HepG2 (cell line): ENCODE results near the gene TXNIP. TPM values are rescaled to one million over a fixed set of nuclear protein-coding genes. Genes with fewer than 3 reads are reported as not detected.

Experiments
- ELF3 ChIP-seq: IDR thresholded peaks from 2 replicates; pipeline ENCODE4 v1.6.1; 2016; ENCODE audit warnings: missing genetic modification reagents, missing compliant biosample characterization
- HDAC6 ChIP-seq: fragments of 200-600 bp; sonication (generic); IDR thresholded peaks from 2 replicates; pipeline ENCODE4 v1.7.0; 2017; ENCODE audit warnings: mild to moderate bottlenecking, antibody characterized with exemption, low read length, low read depth
- HOXD1 ChIP-seq: sonication (generic); formaldehyde crosslinking; IDR thresholded peaks from 2 replicates; pipeline ENCODE4 v1.5.0; 2020; ENCODE audit warnings: missing genetic modification reagents
- KAT2B ChIP-seq: fragments of 150-350 bp; IDR thresholded peaks from 2 replicates; pipeline ENCODE4 v1.6.1; 2014; ENCODE audit warnings: low read depth, low read length, borderline replicate concordance
- PAF1 ChIP-seq: IDR thresholded peaks from 2 replicates; pipeline ENCODE4 v1.6.1; 2016; ENCODE audit warnings: missing genetic modification reagents, missing compliant biosample characterization
- PRDM4 ChIP-seq: sonication (generic); formaldehyde crosslinking; IDR thresholded peaks from 2 replicates; pipeline ENCODE4 v1.9.0; 2021; ENCODE audit warnings: missing genetic modification reagents, borderline replicate concordance
- REL ChIP-seq: sonication (generic); formaldehyde crosslinking; conservative IDR thresholded peaks from 2 replicates; pipeline ENCODE4 v1.8.0; 2022; ENCODE audit warnings: mild to moderate bottlenecking, missing genetic modification reagents, moderate library complexity
- SAP130 ChIP-seq: IDR thresholded peaks from 2 replicates; pipeline ENCODE4 v1.6.1; 2016; ENCODE audit warnings: low read depth
- SKIL ChIP-seq: sonication (generic); formaldehyde crosslinking; IDR thresholded peaks from 2 replicates; pipeline ENCODE4 v1.8.0; 2022; ENCODE audit warnings: missing genetic modification reagents, mild to moderate bottlenecking, moderate library complexity, borderline replicate concordance
- TERF1 ChIP-seq: sonication (generic); formaldehyde crosslinking; IDR thresholded peaks from 2 replicates; pipeline ENCODE4 v1.8.0; 2022; ENCODE audit warnings: mild to moderate bottlenecking, missing genetic modification reagents, moderate library complexity
- THYN1 ChIP-seq: sonication (generic); formaldehyde crosslinking; IDR thresholded peaks from 2 replicates; pipeline ENCODE4 v1.8.1; 2023; ENCODE audit warnings: low read depth, mild to moderate bottlenecking, moderate library complexity, missing genetic modification reagents, borderline replicate concordance
- ZBTB43 ChIP-seq: sonication (generic); formaldehyde crosslinking; conservative IDR thresholded peaks from 2 replicates; pipeline ENCODE4 v1.4.0; 2020; ENCODE audit warnings: missing genetic modification reagents
- ZMAT3 ChIP-seq: sonication (generic); formaldehyde crosslinking; conservative IDR thresholded peaks from 2 replicates; pipeline ENCODE4 v1.7.0; 2021; ENCODE audit warnings: missing genetic modification reagents
- ZNF121 ChIP-seq: sonication (generic); formaldehyde crosslinking; IDR thresholded peaks from 2 replicates; pipeline ENCODE4 v1.5.0; 2020; ENCODE audit warnings: mild to moderate bottlenecking, missing genetic modification reagents
- ZNF136 ChIP-seq: sonication (generic); formaldehyde crosslinking; IDR thresholded peaks from 2 replicates; pipeline ENCODE4 v1.8.1; 2022; ENCODE audit warnings: low read depth, mild to moderate bottlenecking, moderate library complexity, missing genetic modification reagents
- ZNF34 ChIP-seq: sonication (generic); formaldehyde crosslinking; IDR thresholded peaks from 2 replicates; pipeline ENCODE4 v1.4.0; 2020; ENCODE audit warnings: mild to moderate bottlenecking, missing genetic modification reagents, borderline replicate concordance
- ZNF607 ChIP-seq: sonication (generic); formaldehyde crosslinking; IDR thresholded peaks from 2 replicates; pipeline ENCODE4 v1.5.1; 2020; ENCODE audit warnings: missing genetic modification reagents, mild to moderate bottlenecking, borderline replicate concordance
- polyA plus RNA-seq, 8 experiments: library from polyadenylated mRNA; depleted of rRNA in 3 of 8; stranded (reverse) in 7 of 8; unstranded in 1 of 8; fragments of >200 nt; fragmentation: Illumina TruSeq in 4 of 8; extraction: Trizol in 4 of 8; gene quantifications; 2 replicates each; pipeline versions ENCODE4 v1.2.1 to v1.2.3, GENCODE V29; 2011 to 2016; ENCODE audit warnings: low read depth in 4 of 8, missing spikeins in 1 of 8, mixed read lengths in 1 of 8; ENCODE audit not compliant: insufficient read depth in 1 of 8
- total RNA-seq, 5 experiments: library from RNA; depleted of rRNA; stranded (reverse); fragments of >200 nt; fragmentation: Illumina TruSeq; extraction: Trizol; gene quantifications; 2 replicates each; pipeline ENCODE4 v1.2.3, GENCODE V29; 2016; ENCODE audit warnings: low read depth in 1 of 5
- TF ChIP-seq, protein P1 (sequence below): sonication (generic); formaldehyde crosslinking; IDR thresholded peaks from 2 replicates; pipeline ENCODE4 v1.4.0; 2020; ENCODE audit warnings: low read depth, missing genetic modification reagents

The TXNIP gene
- total and polyA plus RNA-seq, 2 of the 13 experiments (the other 11 are each of a cell fraction or from before 2014, with no cell fraction given) = 24.4 to 237 TPM

GRCh38 chr1:145995964-145996432 is 381 bp downstream of the TXNIP start (continued):
- TF ChIP-seq, protein P1, sequence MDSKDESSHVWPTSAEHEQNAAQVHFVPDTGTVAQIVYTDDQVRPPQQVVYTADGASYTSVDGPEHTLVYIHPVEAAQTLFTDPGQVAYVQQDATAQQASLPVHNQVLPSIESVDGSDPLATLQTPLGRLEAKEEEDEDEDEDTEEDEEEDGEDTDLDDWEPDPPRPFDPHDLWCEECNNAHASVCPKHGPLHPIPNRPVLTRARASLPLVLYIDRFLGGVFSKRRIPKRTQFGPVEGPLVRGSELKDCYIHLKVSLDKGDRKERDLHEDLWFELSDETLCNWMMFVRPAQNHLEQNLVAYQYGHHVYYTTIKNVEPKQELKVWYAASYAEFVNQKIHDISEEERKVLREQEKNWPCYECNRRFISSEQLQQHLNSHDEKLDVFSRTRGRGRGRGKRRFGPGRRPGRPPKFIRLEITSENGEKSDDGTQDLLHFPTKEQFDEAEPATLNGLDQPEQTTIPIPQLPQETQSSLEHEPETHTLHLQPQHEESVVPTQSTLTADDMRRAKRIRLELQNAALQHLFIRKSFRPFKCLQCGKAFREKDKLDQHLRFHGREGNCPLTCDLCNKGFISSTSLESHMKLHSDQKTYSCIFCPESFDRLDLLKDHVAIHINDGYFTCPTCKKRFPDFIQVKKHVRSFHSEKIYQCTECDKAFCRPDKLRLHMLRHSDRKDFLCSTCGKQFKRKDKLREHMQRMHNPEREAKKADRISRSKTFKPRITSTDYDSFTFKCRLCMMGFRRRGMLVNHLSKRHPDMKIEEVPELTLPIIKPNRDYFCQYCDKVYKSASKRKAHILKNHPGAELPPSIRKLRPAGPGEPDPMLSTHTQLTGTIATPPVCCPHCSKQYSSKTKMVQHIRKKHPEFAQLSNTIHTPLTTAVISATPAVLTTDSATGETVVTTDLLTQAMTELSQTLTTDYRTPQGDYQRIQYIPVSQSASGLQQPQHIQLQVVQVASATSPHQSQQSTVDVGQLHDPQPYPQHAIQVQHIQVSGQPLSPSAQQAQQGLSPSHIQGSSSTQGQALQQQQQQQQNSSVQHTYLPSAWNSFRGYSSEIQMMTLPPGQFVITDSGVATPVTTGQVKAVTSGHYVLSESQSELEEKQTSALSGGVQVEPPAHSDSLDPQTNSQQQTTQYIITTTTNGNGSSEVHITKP (CRISPR knock-in tag) = no peak
- TF ChIP-seq TERF1 (CRISPR knock-in tag) = no peak
- TF ChIP-seq ZNF34 = no peak
- peak; percentile 85; the same call in 1 of the 2 replicates for TF ChIP-seq PAF1
- TF ChIP-seq SAP130 (CRISPR knock-in tag) = no peak
- TF ChIP-seq HOXD1 (CRISPR knock-in tag) = no peak
- no peak for TF ChIP-seq THYN1 (CRISPR knock-in tag)
- TF ChIP-seq REL (CRISPR knock-in tag) = no peak
- TF ChIP-seq ZNF607 (CRISPR knock-in tag) = no peak
- TF ChIP-seq SKIL = no peak
- TF ChIP-seq KAT2B = no peak
- TF ChIP-seq PRDM4 (CRISPR knock-in tag) = no peak
- no peak for TF ChIP-seq ELF3 (CRISPR knock-in tag)
- TF ChIP-seq HDAC6 = peak; percentile 91; the same call in 1 of the 2 replicates
- no peak; the same call in 1 of the 2 replicates for TF ChIP-seq ZMAT3 (CRISPR knock-in tag)
- peak; percentile 28; the same call in 1 of the 2 replicates for TF ChIP-seq ZNF136 (CRISPR knock-in tag)
- TF ChIP-seq ZBTB43 (CRISPR knock-in tag) = no peak
- TF ChIP-seq ZNF121 = no peak
